Fibroblast of peridontal ligament (primary cell): ENCODE data around the gene MPPE1.
"Not testable (repeated sequence)": the region's sequence is repeated elsewhere in the genome, so short reads cannot be mapped to it uniquely, and the experiment has no call there.

ENCODE experiments used
- DNase-seq: peaks from one replicate; pipeline ENCODE4 v3.0.0-alpha.2; 2010; ENCODE audit errors: extremely low read depth

Gene MPPE1

GRCh38 chr18:11925800-11926481 lies 17.8 kb upstream of the MPPE1 start:
- DNase-seq = no peak

GRCh38 chr18:11923450-11923849 lies 15.3 kb upstream of the MPPE1 start:
- no peak for DNase-seq

- DNase-seq = not testable (repeated sequence)
These were observed 11.4 kb upstream of the MPPE1 start for GRCh38 chr18:11919522-11919921.

GRCh38 chr18:11916880-11917279 lies 8.8 kb upstream of the MPPE1 start:
- not testable (repeated sequence) for DNase-seq

- DNase-seq = peak; percentile 39
These were observed 1.5 kb upstream of the MPPE1 start for GRCh38 chr18:11909591-11910026.

- DNase-seq = peak; percentile 40
These were observed 941 bp upstream of the MPPE1 start for GRCh38 chr18:11909061-11909455.

- DNase-seq = peak; percentile 24
These were observed 917 bp downstream of the MPPE1 start for GRCh38 chr18:11906926-11907874.

GRCh38 chr18:11906176-11906575 lies 1.9 kb downstream of the MPPE1 start:
- no peak for DNase-seq

- DNase-seq = no peak
These were observed 2.5 kb downstream of the MPPE1 start for GRCh38 chr18:11905613-11906012.

GRCh38 chr18:11902522-11903292 lies 5.4 kb downstream of the MPPE1 start:
- DNase-seq = no peak

GRCh38 chr18:11901826-11902438 lies 6.2 kb downstream of the MPPE1 start:
- DNase-seq = no peak

GRCh38 chr18:11899063-11899462 lies 9.1 kb downstream of the MPPE1 start:
- DNase-seq = no peak

GRCh38 chr18:11897781-11898180 lies 10.3 kb downstream of the MPPE1 start:
- no peak for DNase-seq

- DNase-seq = not testable (repeated sequence)
These were observed 15.7 kb downstream of the MPPE1 start for GRCh38 chr18:11892438-11892837.

GRCh38 chr18:11891737-11892136 lies 16.4 kb downstream of the MPPE1 start:
- DNase-seq = no peak

GRCh38 chr18:11889284-11889683 lies 18.8 kb downstream of the MPPE1 start:
- no peak for DNase-seq

- no peak for DNase-seq
These were observed 19.4 kb downstream of the MPPE1 start for GRCh38 chr18:11888726-11889125.

- no peak for DNase-seq
These were observed 20.6 kb downstream of the MPPE1 start for GRCh38 chr18:11887328-11888128.

- DNase-seq = no peak
These were observed 21.5 kb downstream of the MPPE1 start for GRCh38 chr18:11886577-11887110.

GRCh38 chr18:11885278-11885947 lies 22.7 kb downstream of the MPPE1 start:
- DNase-seq = no peak
